Measurements from ENCODE around the gene LLGL2. TPM values are rescaled to one million over a fixed set of nuclear protein-coding genes. Genes with fewer than 3 reads are reported as not detected.
A peak's percentile ranks its signal among the peaks of the same experiment; 100 is the strongest.

Gene LLGL2
- polyA plus RNA-seq, 1 donor: 149 TPM

- Histone ChIP-seq H3K9me3 (ENCODE audit: control insufficient read depth, low read depth, low read length) (no peaks in the 10 kb centered on the region), H3K4me3 (ENCODE audit: low read length) (no peak overlapping the region), H3K27me3 (ENCODE audit: control insufficient read depth, insufficient read depth, low read length) (no peaks in the 10 kb centered on the region), H3K36me3 (ENCODE audit: control insufficient read depth, insufficient read depth, low read length) (peaks cover 70% of the 10 kb centered on the region), H3K27ac (ENCODE audit: low read length) (no peak overlapping the region), H3K4me1 (ENCODE audit: control insufficient read depth, insufficient read depth, low read length) (peaks cover 4% of the 10 kb centered on the region)
- no CpG with 5 or more reads among the region's 28 CpGs for WGBS (ENCODE audit: insufficient coverage, low lambda C conversion rate)
- DNase-seq: no peak
These were observed 37.7 kb downstream of the LLGL2 start for GRCh38 chr17:75563063-75563758.

GRCh38 chr17:75564195-75564594, 38.7 kb downstream of the LLGL2 start:
- no peak for DNase-seq
- H3K27me3 ChIP-seq (ENCODE audit: control insufficient read depth, insufficient read depth, low read length): no peaks in the 10 kb centered on the region
- H3K9me3 ChIP-seq (ENCODE audit: control insufficient read depth, low read depth, low read length): no peaks in the 10 kb centered on the region
- H3K27ac ChIP-seq (ENCODE audit: low read length): no peak overlapping the region
- H3K4me1 ChIP-seq (ENCODE audit: control insufficient read depth, insufficient read depth, low read length): no peaks in the 10 kb centered on the region
- H3K4me3 ChIP-seq (ENCODE audit: low read length): no peak overlapping the region
- WGBS (ENCODE audit: insufficient coverage, low lambda C conversion rate): no CpG with 5 or more reads among the region's 11 CpGs
- peaks cover 72% of the 10 kb centered on the region for H3K36me3 ChIP-seq (ENCODE audit: control insufficient read depth, insufficient read depth, low read length)

GRCh38 chr17:75565066-75565465, 39.6 kb downstream of the LLGL2 start:
- H3K4me3 ChIP-seq (ENCODE audit: low read length): no peak overlapping the region
- no peak for DNase-seq
- H3K27ac ChIP-seq (ENCODE audit: low read length): no peak overlapping the region
- H3K36me3 ChIP-seq (ENCODE audit: control insufficient read depth, insufficient read depth, low read length): peaks cover 70% of the 10 kb centered on the region
- H3K27me3 ChIP-seq (ENCODE audit: control insufficient read depth, insufficient read depth, low read length): no peaks in the 10 kb centered on the region
- no peaks in the 10 kb centered on the region for H3K9me3 ChIP-seq (ENCODE audit: control insufficient read depth, low read depth, low read length)
- H3K4me1 ChIP-seq (ENCODE audit: control insufficient read depth, insufficient read depth, low read length): no peaks in the 10 kb centered on the region
- WGBS (ENCODE audit: insufficient coverage, low lambda C conversion rate): no CpG with 5 or more reads among the region's 7 CpGs

- WGBS (ENCODE audit: insufficient coverage, low lambda C conversion rate): no CpG with 5 or more reads among the region's 6 CpGs
- no peaks in the 10 kb centered on the region for H3K27me3 ChIP-seq (ENCODE audit: control insufficient read depth, insufficient read depth, low read length)
- H3K27ac ChIP-seq (ENCODE audit: low read length): no peak overlapping the region
- peaks cover 73% of the 10 kb centered on the region for H3K36me3 ChIP-seq (ENCODE audit: control insufficient read depth, insufficient read depth, low read length)
- no peaks in the 10 kb centered on the region for H3K9me3 ChIP-seq (ENCODE audit: control insufficient read depth, low read depth, low read length)
- no peaks in the 10 kb centered on the region for H3K4me1 ChIP-seq (ENCODE audit: control insufficient read depth, insufficient read depth, low read length)
- no peak overlapping the region for H3K4me3 ChIP-seq (ENCODE audit: low read length)
- no peak for DNase-seq
These were observed 40.1 kb downstream of the LLGL2 start for GRCh38 chr17:75565618-75566017.

- no peaks in the 10 kb centered on the region for H3K4me1 ChIP-seq (ENCODE audit: control insufficient read depth, insufficient read depth, low read length)
- WGBS (ENCODE audit: insufficient coverage, low lambda C conversion rate): no CpG with 5 or more reads among the region's 6 CpGs
- no peaks in the 10 kb centered on the region for H3K27me3 ChIP-seq (ENCODE audit: control insufficient read depth, insufficient read depth, low read length)
- DNase-seq: no peak
- H3K4me3 ChIP-seq (ENCODE audit: low read length): no peak overlapping the region
- no peaks in the 10 kb centered on the region for H3K9me3 ChIP-seq (ENCODE audit: control insufficient read depth, low read depth, low read length)
- H3K36me3 ChIP-seq (ENCODE audit: control insufficient read depth, insufficient read depth, low read length): peaks cover 81% of the 10 kb centered on the region
- H3K27ac ChIP-seq (ENCODE audit: low read length): no peak overlapping the region
These were observed 40.9 kb downstream of the LLGL2 start for GRCh38 chr17:75566416-75566815.

- Histone ChIP-seq H3K4me3 (ENCODE audit: low read length) (no peak overlapping the region), H3K27me3 (ENCODE audit: control insufficient read depth, insufficient read depth, low read length) (no peaks in the 10 kb centered on the region), H3K27ac (ENCODE audit: low read length) (no peak overlapping the region), H3K9me3 (ENCODE audit: control insufficient read depth, low read depth, low read length) (no peaks in the 10 kb centered on the region), H3K4me1 (ENCODE audit: control insufficient read depth, insufficient read depth, low read length) (no peaks in the 10 kb centered on the region), H3K36me3 (ENCODE audit: control insufficient read depth, insufficient read depth, low read length) (peaks cover 85% of the 10 kb centered on the region)
- no peak for DNase-seq
- WGBS (ENCODE audit: insufficient coverage, low lambda C conversion rate): no CpG with 5 or more reads among the region's 5 CpGs
These were observed 41.3 kb downstream of the LLGL2 start for GRCh38 chr17:75566834-75567233.

GRCh38 chr17:75568412-75569255, 43.1 kb downstream of the LLGL2 start:
- Histone ChIP-seq H3K27ac (ENCODE audit: low read length) (no peak overlapping the region), H3K4me3 (ENCODE audit: low read length) (no peak overlapping the region), H3K9me3 (ENCODE audit: control insufficient read depth, low read depth, low read length) (no peaks in the 10 kb centered on the region), H3K27me3 (ENCODE audit: control insufficient read depth, insufficient read depth, low read length) (no peaks in the 10 kb centered on the region), H3K4me1 (ENCODE audit: control insufficient read depth, insufficient read depth, low read length) (peaks cover 9% of the 10 kb centered on the region), H3K36me3 (ENCODE audit: control insufficient read depth, insufficient read depth, low read length) (peaks cover 85% of the 10 kb centered on the region)
- no CpG with 5 or more reads among the region's 31 CpGs for WGBS (ENCODE audit: insufficient coverage, low lambda C conversion rate)
- no peak for DNase-seq

GRCh38 chr17:75570034-75570676, 44.7 kb downstream of the LLGL2 start:
- H3K9me3 ChIP-seq (ENCODE audit: control insufficient read depth, low read depth, low read length): no peaks in the 10 kb centered on the region

GRCh38 chr17:75570772-75571171, 45.3 kb downstream of the LLGL2 start:
- Histone ChIP-seq H3K4me3 (ENCODE audit: low read length) (no peak overlapping the region), H3K27me3 (ENCODE audit: control insufficient read depth, insufficient read depth, low read length) (no peaks in the 10 kb centered on the region), H3K4me1 (ENCODE audit: control insufficient read depth, insufficient read depth, low read length) (peaks cover 17% of the 10 kb centered on the region), H3K9me3 (ENCODE audit: control insufficient read depth, low read depth, low read length) (no peaks in the 10 kb centered on the region), H3K36me3 (ENCODE audit: control insufficient read depth, insufficient read depth, low read length) (peaks cover 83% of the 10 kb centered on the region), H3K27ac (ENCODE audit: low read length) (no peak overlapping the region)
- no peak for DNase-seq
- WGBS (ENCODE audit: insufficient coverage, low lambda C conversion rate): no CpG with 5 or more reads among the region's 11 CpGs

More at GRCh38 chr17:75570034-75570676, 44.7 kb downstream of the LLGL2 start:
- DNase-seq: no peak
- Histone ChIP-seq H3K36me3 (ENCODE audit: control insufficient read depth, insufficient read depth, low read length) (peaks cover 84% of the 10 kb centered on the region), H3K27ac (ENCODE audit: low read length) (no peak overlapping the region), H3K27me3 (ENCODE audit: control insufficient read depth, insufficient read depth, low read length) (no peaks in the 10 kb centered on the region), H3K4me3 (ENCODE audit: low read length) (no peak overlapping the region), H3K4me1 (ENCODE audit: control insufficient read depth, insufficient read depth, low read length) (peaks cover 17% of the 10 kb centered on the region)
- WGBS (ENCODE audit: insufficient coverage, low lambda C conversion rate): no CpG with 5 or more reads among the region's 35 CpGs

GRCh38 chr17:75571197-75571884, 45.8 kb downstream of the LLGL2 start:
- no peaks in the 10 kb centered on the region for H3K9me3 ChIP-seq (ENCODE audit: control insufficient read depth, low read depth, low read length)
- no peak overlapping the region for H3K4me3 ChIP-seq (ENCODE audit: low read length)
- peak in 1 of 2 donors; percentile 29 for DNase-seq
- no peak overlapping the region for H3K27ac ChIP-seq (ENCODE audit: low read length)
- peaks cover 17% of the 10 kb centered on the region for H3K4me1 ChIP-seq (ENCODE audit: control insufficient read depth, insufficient read depth, low read length)
- WGBS (ENCODE audit: insufficient coverage, low lambda C conversion rate): no CpG with 5 or more reads among the region's 15 CpGs
- H3K36me3 ChIP-seq (ENCODE audit: control insufficient read depth, insufficient read depth, low read length): peaks cover 77% of the 10 kb centered on the region
- no peaks in the 10 kb centered on the region for H3K27me3 ChIP-seq (ENCODE audit: control insufficient read depth, insufficient read depth, low read length)

Data from large intestine (tissue), 3 donors.